Measurements from ENCODE around the gene PCNT. TPM values are rescaled to one million over a fixed set of nuclear protein-coding genes. Genes with fewer than 3 reads are reported as not detected.

Gene PCNT
- total and polyA plus RNA-seq, 2 experiments from 2014 or later, result 14.9 to 23.8 TPM

GRCh38 chr21:46491553-46491952 lies 167.6 kb downstream of the PCNT start:
- H3F3A ChIP-seq (ENCODE audit: insufficient read depth), result no peaks in the 10 kb centered on the region
- H3K36me3 ChIP-seq (ENCODE audit: low read depth), result peaks cover 20% of the 10 kb centered on the region; the same call in 1 of the 2 replicates
- no peak for DNase-seq
- H3K9ac ChIP-seq, result no peak overlapping the region
- H3K9me3 ChIP-seq (ENCODE audit: low read depth), result no peaks in the 10 kb centered on the region
- no peaks in the 10 kb centered on the region for H4K20me1 ChIP-seq (ENCODE audit: insufficient read depth)
- H3K27me3 ChIP-seq (replicated peaks; ENCODE audit: insufficient read depth), result no peaks in the 10 kb centered on the region
- in situ Hi-C loops (cut with MboI), result no loop called here
- H2AFZ ChIP-seq, result no peak overlapping the region
- WGBS, 2 experiments (ENCODE audit: low coverage in 1 of 2, low lambda C conversion rate in 2 of 2, missing lambda C conversion rate in 2 of 2), result 99 to 100% methylated on average over 3 of the region's 3 CpGs
- no peaks in the 10 kb centered on the region for H3K4me1 ChIP-seq (ENCODE audit: insufficient read depth)
- no peak overlapping the region for H3K4me3 ChIP-seq
- TF ChIP-seq EZH2 (IDR thresholded peaks at IDR 0.05; ENCODE audit: insufficient read depth, poor library complexity, severe bottlenecking) (no peak), EZH2phosphoT487 (IDR thresholded peaks at IDR 0.05; ENCODE audit: insufficient read depth, low read depth) (no peak)
- H3K79me2 ChIP-seq (ENCODE audit: insufficient read depth), result peaks cover 62% of the 10 kb centered on the region
- H3K4me2 ChIP-seq (ENCODE audit: unreplicated experiment), result no peak overlapping the region
- H3K9me2 ChIP-seq (ENCODE audit: insufficient read depth), result no peaks in the 10 kb centered on the region
- H3K27ac ChIP-seq, result no peak overlapping the region

GRCh38 chr21:46492851-46493250 lies 168.9 kb downstream of the PCNT start:
- Histone ChIP-seq H3K4me2 (ENCODE audit: unreplicated experiment) (no peak overlapping the region), H3K4me1 (ENCODE audit: insufficient read depth) (no peaks in the 10 kb centered on the region), H2AFZ (no peak overlapping the region), H3K4me3 (no peak overlapping the region), H4K20me1 (ENCODE audit: insufficient read depth) (no peaks in the 10 kb centered on the region), H3F3A (ENCODE audit: insufficient read depth) (no peaks in the 10 kb centered on the region), H3K27me3 (replicated peaks; ENCODE audit: insufficient read depth) (no peaks in the 10 kb centered on the region), H3K79me2 (ENCODE audit: insufficient read depth) (peaks cover 56% of the 10 kb centered on the region), H3K27ac (no peak overlapping the region), H3K9me3 (ENCODE audit: low read depth) (no peaks in the 10 kb centered on the region), H3K9me2 (ENCODE audit: insufficient read depth) (no peaks in the 10 kb centered on the region), H3K9ac (no peak overlapping the region), H3K36me3 (ENCODE audit: low read depth) (peaks cover 31% of the 10 kb centered on the region; the same call in 1 of the 2 replicates)
- TF ChIP-seq EZH2phosphoT487 (IDR thresholded peaks at IDR 0.05; ENCODE audit: insufficient read depth, low read depth) (no peak), EZH2 (IDR thresholded peaks at IDR 0.05; ENCODE audit: insufficient read depth, poor library complexity, severe bottlenecking) (no peak)
- in situ Hi-C loops (cut with MboI), result no loop called here
- no peak for DNase-seq
- WGBS, 2 experiments (ENCODE audit: low coverage in 1 of 2, low lambda C conversion rate in 2 of 2, missing lambda C conversion rate in 2 of 2), result 76 to 77% methylated on average over 5 of the region's 5 CpGs

GRCh38 chr21:46493828-46494227 lies 169.9 kb downstream of the PCNT start:
- 95 to 97% methylated on average over 6 of the region's 6 CpGs for WGBS, 2 experiments (ENCODE audit: low coverage in 1 of 2, low lambda C conversion rate in 2 of 2, missing lambda C conversion rate in 2 of 2)
- Histone ChIP-seq H2AFZ (no peak overlapping the region), H3F3A (ENCODE audit: insufficient read depth) (no peaks in the 10 kb centered on the region), H3K79me2 (ENCODE audit: insufficient read depth) (peaks cover 46% of the 10 kb centered on the region), H3K9ac (no peak overlapping the region), H3K9me3 (ENCODE audit: low read depth) (no peaks in the 10 kb centered on the region), H3K4me2 (ENCODE audit: unreplicated experiment) (no peak overlapping the region), H3K36me3 (ENCODE audit: low read depth) (peaks cover 35% of the 10 kb centered on the region; the same call in 1 of the 2 replicates), H3K4me3 (no peak overlapping the region), H3K4me1 (ENCODE audit: insufficient read depth) (no peaks in the 10 kb centered on the region), H3K9me2 (ENCODE audit: insufficient read depth) (no peaks in the 10 kb centered on the region), H3K27me3 (replicated peaks; ENCODE audit: insufficient read depth) (no peaks in the 10 kb centered on the region), H3K27ac (no peak overlapping the region), H4K20me1 (ENCODE audit: insufficient read depth) (no peaks in the 10 kb centered on the region)
- in situ Hi-C loops (cut with MboI), result no loop called here
- DNase-seq, result no peak
- no peak for TF ChIP-seq EZH2phosphoT487 (IDR thresholded peaks at IDR 0.05; ENCODE audit: insufficient read depth, low read depth)
- no peak for TF ChIP-seq EZH2 (IDR thresholded peaks at IDR 0.05; ENCODE audit: insufficient read depth, poor library complexity, severe bottlenecking)

Other genes with a start within 250 kb of the PCNT start
- 1,939 and 2,103 TPM in 2 replicates for gene COL6A2, start 226.0 kb upstream of the PCNT start, total RNA-seq (2014; rRNA removed; shearing (Covaris generic))
- gene COL6A2, start 226.0 kb upstream of the PCNT start, polyA plus RNA-seq (2016; fragmentation: Nextera tagmentation; extraction: Ambion mirVana), result 650 and 676 TPM in 2 replicates
- not detected in 2 replicates for gene FTCD, start 168.6 kb upstream of the PCNT start, total RNA-seq (2014; rRNA removed; shearing (Covaris generic))
- not detected in 2 replicates for gene FTCD, start 168.6 kb upstream of the PCNT start, polyA plus RNA-seq (2016; fragmentation: Nextera tagmentation; extraction: Ambion mirVana)
- 5.2 and 5.3 TPM in 2 replicates for gene SPATC1L, start 139.7 kb upstream of the PCNT start, total RNA-seq (2014; rRNA removed; shearing (Covaris generic))
- 15.2 and 15.7 TPM in 2 replicates for gene SPATC1L, start 139.7 kb upstream of the PCNT start, polyA plus RNA-seq (2016; fragmentation: Nextera tagmentation; extraction: Ambion mirVana)
- gene LSS, start 95.4 kb upstream of the PCNT start, total RNA-seq (2014; rRNA removed; shearing (Covaris generic)), result 41.1 and 45.7 TPM in 2 replicates
- 26.8 and 28.0 TPM in 2 replicates for gene LSS, start 95.4 kb upstream of the PCNT start, polyA plus RNA-seq (2016; fragmentation: Nextera tagmentation; extraction: Ambion mirVana)
- 56.1 and 64.1 TPM in 2 replicates for gene MCM3AP, start 38.5 kb upstream of the PCNT start, total RNA-seq (2014; rRNA removed; shearing (Covaris generic))
- gene MCM3AP, start 38.5 kb upstream of the PCNT start, polyA plus RNA-seq (2016; fragmentation: Nextera tagmentation; extraction: Ambion mirVana), result 30.9 and 32.7 TPM in 2 replicates
- gene YBEY, start 37.8 kb upstream of the PCNT start, total RNA-seq (2014; rRNA removed; shearing (Covaris generic)), result 16.4 and 21.2 TPM in 2 replicates
- 17.5 and 19.1 TPM in 2 replicates for gene YBEY, start 37.8 kb upstream of the PCNT start, polyA plus RNA-seq (2016; fragmentation: Nextera tagmentation; extraction: Ambion mirVana)
- gene C21orf58, start 286 bp upstream of the PCNT start, total RNA-seq (2014; rRNA removed; shearing (Covaris generic)), result 4.2 and 7.0 TPM in 2 replicates
- gene C21orf58, start 286 bp upstream of the PCNT start, polyA plus RNA-seq (2016; fragmentation: Nextera tagmentation; extraction: Ambion mirVana), result 3.2 and 3.7 TPM in 2 replicates
- 13.1 and 14.3 TPM in 2 replicates for gene DIP2A, start 134.7 kb downstream of the PCNT start, total RNA-seq (2014; rRNA removed; shearing (Covaris generic))
- gene DIP2A, start 134.7 kb downstream of the PCNT start, polyA plus RNA-seq (2016; fragmentation: Nextera tagmentation; extraction: Ambion mirVana), result 9.8 and 12.5 TPM in 2 replicates

Measured in GM23248 (cell line).